HG02852 (cell line): Measurements from ENCODE around the gene SLC29A1.
"Not testable (repeated sequence)": the region's sequence is repeated elsewhere in the genome, so short reads cannot be mapped to it uniquely, and the experiment has no call there.

Experiments
- ATAC-seq: cut with Tn5 transposase; IDR thresholded peaks from one replicate; pipeline ENCODE4 v1.9.1; 2021; ENCODE audit warnings: mild to moderate bottlenecking, moderate library complexity; ENCODE audit not compliant: unreplicated experiment

SLC29A1 gene

GRCh38 chr6:44221291-44221960, 2.0 kb upstream of the SLC29A1 start:
- ATAC-seq, result peak; percentile 40

- ATAC-seq, result no peak
Measured at GRCh38 chr6:44221961-44222335, 1.4 kb upstream of the SLC29A1 start.

DNA sequence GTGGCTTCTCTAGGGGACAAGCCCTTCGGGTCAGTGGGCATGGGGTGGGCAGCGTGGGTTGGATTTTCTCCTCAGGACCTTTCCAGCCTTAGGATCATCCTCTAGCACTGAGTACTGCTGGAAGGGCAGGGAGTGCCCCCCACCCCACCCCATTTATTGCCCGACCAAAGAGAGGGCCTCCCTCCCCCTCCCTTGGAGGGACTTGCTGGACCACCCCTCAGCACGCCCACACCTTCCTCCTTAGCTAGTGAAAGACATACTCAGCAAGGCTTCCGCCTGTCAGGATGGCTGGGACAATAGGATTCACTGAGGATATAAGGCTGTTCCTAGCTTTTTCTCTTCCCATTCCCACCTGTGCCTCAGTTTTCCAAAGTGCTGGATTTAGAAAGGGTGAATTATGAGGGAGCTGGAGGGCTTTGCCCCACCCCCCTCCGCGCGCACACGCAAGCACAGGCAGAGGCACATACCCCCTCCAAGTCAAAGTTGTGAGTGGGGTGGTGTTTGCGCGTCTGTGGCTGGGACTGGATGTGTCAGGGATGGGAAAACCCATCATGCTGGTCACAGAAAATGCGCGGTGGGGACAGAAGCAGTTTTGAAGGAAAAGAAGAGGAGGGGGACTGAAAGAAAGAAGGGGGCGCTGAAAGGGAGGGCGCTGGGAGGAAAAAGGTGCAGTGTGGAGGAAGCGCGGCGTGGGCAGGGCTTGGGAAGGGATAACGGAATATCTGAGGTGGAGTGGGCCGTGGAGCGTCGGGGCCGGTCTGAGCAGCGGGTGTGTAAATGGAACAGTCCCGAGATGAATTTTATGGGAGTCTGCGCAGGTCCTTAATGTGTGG, 693 bp upstream of the SLC29A1 start:
- ATAC-seq, result no peak

DNA sequence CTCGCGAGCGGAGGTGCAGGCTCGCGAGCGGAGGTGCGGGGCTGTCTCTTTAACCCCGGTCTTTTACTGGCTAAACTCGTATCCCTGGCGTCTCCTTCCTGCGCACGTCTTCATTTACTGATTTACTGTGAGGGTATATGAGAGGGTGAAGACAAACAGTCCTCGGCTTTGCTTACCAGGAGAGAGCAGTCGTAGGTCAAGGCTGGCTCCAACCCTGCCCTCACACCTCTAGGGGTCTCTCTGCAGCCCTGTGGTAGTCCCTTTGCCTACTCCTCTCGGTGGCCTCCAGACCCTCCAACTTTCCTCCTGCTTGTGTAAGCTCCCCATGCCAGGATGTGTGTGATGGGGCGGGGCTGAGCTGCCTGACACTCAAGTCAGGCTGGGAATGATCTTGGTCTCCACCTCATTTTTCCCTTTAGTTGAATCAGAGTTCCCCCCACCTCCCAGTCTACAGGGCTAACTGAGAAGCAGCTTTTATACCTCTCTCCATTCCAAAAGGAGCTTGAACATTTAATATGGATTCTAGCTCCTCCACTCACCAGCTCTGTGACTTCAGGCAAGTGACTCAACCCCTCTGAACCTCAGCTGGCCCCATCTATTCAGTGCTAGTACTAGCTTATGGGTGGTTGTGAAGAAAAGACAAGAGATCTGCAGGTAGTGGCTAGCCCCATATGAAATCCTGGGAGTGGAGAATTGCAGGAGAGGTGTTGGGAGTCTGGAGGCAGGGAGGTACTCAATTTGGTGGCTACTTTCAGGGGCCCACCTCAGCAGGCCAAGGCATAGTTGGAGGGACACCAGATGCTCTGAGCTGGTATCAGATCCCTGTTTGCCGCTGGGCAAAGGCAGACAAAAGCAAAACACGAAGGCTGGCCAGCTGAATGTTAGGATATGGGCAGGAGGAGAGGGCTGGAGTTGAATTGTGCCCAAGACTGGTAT, 902 bp downstream of the SLC29A1 start:
- no peak for ATAC-seq

GRCh38 chr6:44224965-44225305, 1.5 kb downstream of the SLC29A1 start:
- ATAC-seq, result no peak

- no peak for ATAC-seq
Measured at GRCh38 chr6:44225579-44226325, 2.4 kb downstream of the SLC29A1 start.

GRCh38 chr6:44226368-44227147, 3.2 kb downstream of the SLC29A1 start:
- ATAC-seq, result no peak

- ATAC-seq, result no peak
Measured at GRCh38 chr6:44227148-44227793, 3.9 kb downstream of the SLC29A1 start.

- no peak for ATAC-seq
Measured at GRCh38 chr6:44228031-44228430, 4.6 kb downstream of the SLC29A1 start.

GRCh38 chr6:44228433-44228832, 5.0 kb downstream of the SLC29A1 start:
- ATAC-seq, result no peak

GRCh38 chr6:44228836-44229235, 5.4 kb downstream of the SLC29A1 start:
- ATAC-seq, result no peak

DNA sequence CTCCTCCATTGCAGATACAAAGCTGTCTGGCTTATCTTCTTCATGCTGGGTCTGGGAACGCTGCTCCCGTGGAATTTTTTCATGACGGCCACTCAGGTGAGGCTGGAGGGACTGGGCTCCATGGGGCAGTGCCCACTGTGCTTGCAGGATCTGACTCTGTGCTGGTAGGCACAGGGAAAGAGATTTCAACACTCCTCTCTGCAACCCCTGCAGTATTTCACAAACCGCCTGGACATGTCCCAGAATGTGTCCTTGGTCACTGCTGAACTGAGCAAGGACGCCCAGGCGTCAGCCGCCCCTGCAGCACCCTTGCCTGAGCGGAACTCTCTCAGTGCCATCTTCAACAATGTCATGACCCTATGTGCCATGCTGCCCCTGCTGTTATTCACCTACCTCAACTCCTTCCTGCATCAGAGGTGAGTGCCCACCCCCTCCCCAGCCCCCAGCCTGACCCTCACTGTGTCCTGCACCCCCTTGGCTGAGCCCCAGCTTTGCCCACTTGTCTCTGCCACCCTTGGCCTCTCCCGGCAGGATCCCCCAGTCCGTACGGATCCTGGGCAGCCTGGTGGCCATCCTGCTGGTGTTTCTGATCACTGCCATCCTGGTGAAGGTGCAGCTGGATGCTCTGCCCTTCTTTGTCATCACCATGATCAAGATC, 6.1 kb downstream of the SLC29A1 start:
- ATAC-seq, result no peak

- no peak for ATAC-seq
Measured at GRCh38 chr6:44230034-44230675, 6.8 kb downstream of the SLC29A1 start.

DNA sequence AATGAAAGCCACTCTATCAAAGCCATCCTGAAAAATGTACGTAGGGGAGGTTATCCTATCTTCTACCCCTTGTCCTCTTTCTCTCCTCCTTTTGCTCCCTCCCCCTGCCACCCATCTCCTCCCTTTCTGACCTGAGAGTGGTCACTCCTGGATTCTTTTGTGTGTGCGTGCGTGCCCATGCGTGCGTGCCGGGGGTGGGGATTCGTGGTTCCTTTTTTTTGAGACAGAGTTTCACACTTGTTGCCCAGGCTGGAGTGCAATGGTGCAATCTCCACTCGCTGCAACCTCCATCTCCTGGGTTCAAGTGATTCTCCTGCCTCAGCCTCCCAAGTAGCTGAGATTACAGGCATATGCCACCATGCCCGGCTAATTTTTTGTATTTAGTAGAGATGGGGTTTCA, 8.0 kb downstream of the SLC29A1 start:
- not testable (repeated sequence) for ATAC-seq

GRCh38 chr6:44232676-44233566, 9.5 kb downstream of the SLC29A1 start:
- ATAC-seq, result no peak

DNA sequence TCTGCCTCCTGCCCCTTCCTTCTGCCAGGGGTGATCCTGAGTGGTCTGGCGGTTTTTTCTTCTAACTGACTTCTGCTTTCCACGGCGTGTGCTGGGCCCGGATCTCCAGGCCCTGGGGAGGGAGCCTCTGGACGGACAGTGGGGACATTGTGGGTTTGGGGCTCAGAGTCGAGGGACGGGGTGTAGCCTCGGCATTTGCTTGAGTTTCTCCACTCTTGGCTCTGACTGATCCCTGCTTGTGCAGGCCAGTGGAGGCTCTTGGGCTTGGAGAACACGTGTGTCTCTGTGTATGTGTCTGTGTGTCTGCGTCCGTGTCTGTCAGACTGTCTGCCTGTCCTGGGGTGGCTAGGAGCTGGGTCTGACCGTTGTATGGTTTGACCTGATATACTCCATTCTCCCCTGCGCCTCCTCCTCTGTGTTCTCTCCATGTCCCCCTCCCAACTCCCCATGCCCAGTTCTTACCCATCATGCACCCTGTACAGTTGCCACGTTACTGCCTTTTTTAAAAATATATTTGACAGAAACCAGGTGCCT, 10.2 kb downstream of the SLC29A1 start:
- ATAC-seq, result no peak
